Activated B cell treated with CpG ODN at 0.5 μM for 24 hours (primary cell): ENCODE measurements around the gene PRICKLE3. TPM values are rescaled to one million over a fixed set of nuclear protein-coding genes. Genes with fewer than 3 reads are reported as not detected.
A peak's percentile ranks its signal among the peaks of the same experiment; 100 is the strongest.
"Not testable (repeated sequence)": the region's sequence is repeated elsewhere in the genome, so short reads cannot be mapped to it uniquely, and the experiment has no call there.

Experiments
- ATAC-seq: fragments of 200-7000 bp; cut with Tn5 transposase; one replicate; pipeline ENCODE4 v1.10.0; 2021; ENCODE audit warnings: low read depth, mild to moderate bottlenecking, moderate library complexity
- CTCF ChIA-PET: fragments of 350-600 bp; sonication (Branson Sonifier 250); formaldehyde crosslinking; loops from one replicate; lab custom pipeline; 2021; ENCODE audit warnings: antibody characterized with exemption; lab: Charles Lee
- POLR2A ChIA-PET: fragments of 350-600 bp; sonication (Branson Sonifier 250); formaldehyde crosslinking; loops from one replicate; lab custom pipeline; 2021; ENCODE audit warnings: antibody characterized with exemption; lab: Charles Lee
- DNase-seq: peaks from one replicate; pipeline ENCODE4 v3.0.0; 2022
- H3K27ac Mint-ChIP-seq: one replicate; pipeline ENCODE4 v1.8.0; 2020; ENCODE audit warnings: mixed read lengths
- H3K27me3 Mint-ChIP-seq: one replicate; pipeline ENCODE4 v1.8.0; 2021; ENCODE audit warnings: mixed read lengths
- H3K36me3 Mint-ChIP-seq: one replicate; pipeline ENCODE4 v1.8.0; 2021; ENCODE audit warnings: low read depth, mixed read lengths
- H3K4me1 Mint-ChIP-seq: one replicate; pipeline ENCODE4 v1.8.0; 2021; ENCODE audit warnings: mixed read lengths
- H3K4me3 Mint-ChIP-seq: one replicate; pipeline ENCODE4 v1.8.0; 2020; ENCODE audit warnings: mild to moderate bottlenecking, mixed read lengths
- H3K9me3 Mint-ChIP-seq: one replicate; pipeline ENCODE4 v1.8.0; 2020; ENCODE audit warnings: mixed read lengths
- intact Hi-C: fragments of 100-400 bp; cut with micrococcal nuclease; formaldehyde crosslinking; loops from one replicate; pipeline ENCODE4 v1.15.1; 2024
- total RNA-seq: library from RNA; stranded (reverse); gene quantifications from 2 replicates; pipeline ENCODE4 v1.2.3, GENCODE V29; 2022
- TF ChIP-seq, protein P1 (sequence below): fragments of 200-600 bp; IDR thresholded peaks from one replicate; pipeline ENCODE4 v1.8.0; 2022; ENCODE audit warnings: antibody characterized with exemption, mild to moderate bottlenecking

PRICKLE3 gene
- total RNA-seq, 1 donor from 2014 or later, result 11.8 TPM

DNA sequence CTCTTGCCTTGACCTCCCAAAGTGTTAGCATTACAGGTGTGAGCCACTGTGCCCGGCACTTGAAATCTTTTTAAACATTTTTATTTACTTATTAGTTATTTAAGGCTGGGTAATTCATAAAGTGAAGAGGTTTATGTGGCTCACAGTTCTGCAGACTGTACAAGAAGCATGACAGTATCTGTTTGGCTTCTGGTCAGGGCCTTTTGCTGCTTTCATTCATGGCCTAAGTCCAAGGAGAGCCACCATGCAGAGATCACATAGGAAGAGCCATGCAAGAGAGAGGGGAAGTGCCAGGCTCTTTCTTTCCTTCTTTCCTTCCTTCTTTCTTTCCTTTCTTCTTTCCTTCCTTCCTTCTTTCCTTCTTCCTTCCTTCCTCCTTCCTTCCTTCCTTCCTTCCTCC lies 52.4 kb downstream of the PRICKLE3 start:
- POLR2A ChIA-PET, result no interaction called here
- CTCF ChIA-PET, result no interaction called here
- H3K4me3 Mint-ChIP-seq, result no peak overlapping the region

DNA sequence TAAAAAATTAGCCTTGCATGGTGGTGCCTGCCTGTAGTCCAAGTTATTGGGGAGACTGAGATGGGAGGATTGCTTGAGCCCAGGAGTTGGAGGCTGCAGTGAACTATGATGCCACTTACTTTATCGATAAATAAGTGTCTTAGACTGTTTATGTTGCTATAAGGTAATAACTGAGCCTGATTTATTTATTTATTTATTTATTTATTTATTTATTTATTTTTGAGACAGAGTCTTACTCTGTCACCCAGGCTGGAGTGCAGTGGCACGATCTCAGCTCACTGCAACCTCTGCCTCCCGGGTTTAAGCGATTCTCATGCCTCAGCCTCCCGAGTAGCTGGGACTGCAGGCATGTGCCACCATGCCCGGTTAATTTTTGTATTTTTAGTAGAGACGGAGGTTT lies 53.9 kb downstream of the PRICKLE3 start:
- POLR2A ChIA-PET, result interaction anchor here (0.6 kb wide), 1 partner anchor 23 kb away, joined by 3 read pairs; no protein-coding TSS in a partner anchor
- H3K36me3 Mint-ChIP-seq, DNase-seq, intact Hi-C loops, ATAC-seq, H3K27me3 Mint-ChIP-seq, CTCF ChIA-PET, H3K9me3 Mint-ChIP-seq, H3K4me3 Mint-ChIP-seq, H3K4me1 Mint-ChIP-seq, H3K27ac Mint-ChIP-seq: not testable (repeated sequence)

More for the DNA sequence above, 52.4 kb downstream of the PRICKLE3 start:
- intact Hi-C loops, result no loop called here
- TF ChIP-seq, protein P1, sequence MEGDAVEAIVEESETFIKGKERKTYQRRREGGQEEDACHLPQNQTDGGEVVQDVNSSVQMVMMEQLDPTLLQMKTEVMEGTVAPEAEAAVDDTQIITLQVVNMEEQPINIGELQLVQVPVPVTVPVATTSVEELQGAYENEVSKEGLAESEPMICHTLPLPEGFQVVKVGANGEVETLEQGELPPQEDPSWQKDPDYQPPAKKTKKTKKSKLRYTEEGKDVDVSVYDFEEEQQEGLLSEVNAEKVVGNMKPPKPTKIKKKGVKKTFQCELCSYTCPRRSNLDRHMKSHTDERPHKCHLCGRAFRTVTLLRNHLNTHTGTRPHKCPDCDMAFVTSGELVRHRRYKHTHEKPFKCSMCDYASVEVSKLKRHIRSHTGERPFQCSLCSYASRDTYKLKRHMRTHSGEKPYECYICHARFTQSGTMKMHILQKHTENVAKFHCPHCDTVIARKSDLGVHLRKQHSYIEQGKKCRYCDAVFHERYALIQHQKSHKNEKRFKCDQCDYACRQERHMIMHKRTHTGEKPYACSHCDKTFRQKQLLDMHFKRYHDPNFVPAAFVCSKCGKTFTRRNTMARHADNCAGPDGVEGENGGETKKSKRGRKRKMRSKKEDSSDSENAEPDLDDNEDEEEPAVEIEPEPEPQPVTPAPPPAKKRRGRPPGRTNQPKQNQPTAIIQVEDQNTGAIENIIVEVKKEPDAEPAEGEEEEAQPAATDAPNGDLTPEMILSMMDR, result no peak
- DNase-seq (no peak), ATAC-seq (no peak)
- no peaks in the 10 kb centered on the region for H3K27me3 Mint-ChIP-seq
- H3K36me3 Mint-ChIP-seq, result no peaks in the 10 kb centered on the region
- no peaks in the 10 kb centered on the region for H3K9me3 Mint-ChIP-seq
- no peak overlapping the region for H3K27ac Mint-ChIP-seq
- H3K4me1 Mint-ChIP-seq, result peaks cover 6% of the 10 kb centered on the region

DNA sequence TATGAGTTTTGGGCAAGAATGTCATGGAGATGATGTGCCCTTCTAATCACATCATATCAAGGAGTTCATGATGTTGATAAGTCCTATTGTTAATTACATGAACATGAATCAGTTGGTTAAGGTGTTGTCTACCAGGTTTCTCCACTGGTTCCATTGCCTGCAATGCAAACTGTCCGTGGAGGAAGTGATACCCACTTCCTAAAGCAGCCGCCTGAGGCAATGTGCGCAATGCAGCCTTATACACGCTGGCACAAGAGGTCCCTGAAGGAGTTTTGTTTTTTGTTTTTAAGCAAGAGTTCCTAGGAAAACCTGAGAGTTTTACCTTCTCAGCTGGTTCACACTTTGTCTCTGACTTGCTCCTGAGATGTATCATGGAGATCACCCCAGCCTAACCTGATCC lies 56.7 kb downstream of the PRICKLE3 start:
- no peak for DNase-seq
- Mint-ChIP-seq H3K27me3 (no peaks in the 10 kb centered on the region), H3K4me1 (peaks cover 6% of the 10 kb centered on the region), H3K36me3 (no peaks in the 10 kb centered on the region), H3K4me3 (no peak overlapping the region), H3K9me3 (no peaks in the 10 kb centered on the region), H3K27ac (no peak overlapping the region)
- peak; percentile 58 for ATAC-seq
- intact Hi-C loops, result no loop called here
- CTCF ChIA-PET, result no interaction called here
- POLR2A ChIA-PET, result interaction anchor here (1.1 kb wide), 1 partner anchor 27 kb away, joined by 5 read pairs; no protein-coding TSS in a partner anchor
- TF ChIP-seq, protein P1, result no peak

DNA sequence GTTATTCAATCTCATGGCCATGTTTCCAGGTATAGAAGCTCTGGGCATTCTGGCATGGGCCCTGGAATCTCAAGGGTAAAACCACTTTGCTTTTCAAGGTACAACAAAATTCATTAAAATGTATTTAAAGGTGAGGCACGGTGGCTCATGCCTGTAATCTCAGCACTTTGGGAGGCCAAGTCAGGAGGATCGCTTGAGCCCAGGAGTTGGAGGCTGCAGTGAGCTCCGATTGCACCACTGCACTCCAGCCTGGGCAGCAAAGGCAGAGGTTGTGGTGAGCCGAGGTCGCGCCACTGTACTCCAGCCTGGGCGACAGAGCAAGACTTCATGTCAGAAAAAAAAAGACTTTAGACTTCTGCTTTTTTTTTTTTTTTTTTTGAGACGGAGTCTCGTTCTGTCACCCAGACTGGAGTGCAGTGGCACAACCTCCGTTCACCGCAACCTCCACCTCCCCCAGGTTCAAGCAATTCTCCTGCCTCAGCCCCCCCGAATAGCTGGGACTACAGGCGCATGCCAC lies 58.4 kb downstream of the PRICKLE3 start:
- H3K4me3 Mint-ChIP-seq, H3K27me3 Mint-ChIP-seq, DNase-seq, ATAC-seq, H3K9me3 Mint-ChIP-seq, intact Hi-C loops, H3K27ac Mint-ChIP-seq, H3K36me3 Mint-ChIP-seq: not testable (repeated sequence)
- CTCF ChIA-PET, result interaction anchor here (0.6 kb wide), 1 partner anchor 280 kb away, joined by 3 read pairs; no protein-coding TSS in a partner anchor
- peaks cover 15% of the 10 kb centered on the region for H3K4me1 Mint-ChIP-seq
- POLR2A ChIA-PET, result interaction anchor here (0.7 to 2.0 kb wide), 2 partner anchors 15 to 28 kb away, joined by 3 to 5 read pairs; no protein-coding TSS in a partner anchor

Other genes with a start within 250 kb of the PRICKLE3 start
- 76.0 and 78.1 TPM in 2 replicates for gene OTUD5, start 228.8 kb downstream of the PRICKLE3 start, total RNA-seq
- gene KCND1, start 214.5 kb downstream of the PRICKLE3 start, total RNA-seq, result 0.66 and 1.8 TPM in 2 replicates
- 97.3 and 117 TPM in 2 replicates for gene GRIPAP1, start 184.1 kb downstream of the PRICKLE3 start, total RNA-seq
- gene TFE3, start 143.0 kb downstream of the PRICKLE3 start, total RNA-seq, result 31.1 and 33.3 TPM in 2 replicates
- gene CCDC120, start 127.4 kb downstream of the PRICKLE3 start, total RNA-seq, result 7.9 and 8.9 TPM in 2 replicates
- 10.6 and 11.6 TPM in 2 replicates for gene PRAF2, start 112.4 kb downstream of the PRICKLE3 start, total RNA-seq
- gene WDR45, start 106.5 kb downstream of the PRICKLE3 start, total RNA-seq, result 48.8 and 55.8 TPM in 2 replicates
- 18.7 and 19.6 TPM in 2 replicates for gene GPKOW, start 62.6 kb downstream of the PRICKLE3 start, total RNA-seq
- gene MAGIX, start 23.6 kb downstream of the PRICKLE3 start, total RNA-seq, result 1.2 and 1.5 TPM in 2 replicates
- gene PLP2, start 14.5 kb downstream of the PRICKLE3 start, total RNA-seq, result 97.2 and 111 TPM in 2 replicates
- gene SYP, start 13.8 kb upstream of the PRICKLE3 start, total RNA-seq, result 0.82 and 1.6 TPM in 2 replicates
- 2.6 and 3.0 TPM in 2 replicates for gene CACNA1F, start 47.0 kb upstream of the PRICKLE3 start, total RNA-seq
- 26.8 and 31.3 TPM in 2 replicates for gene CCDC22, start 49.1 kb upstream of the PRICKLE3 start, total RNA-seq
- gene FOXP3, start 78.3 kb upstream of the PRICKLE3 start, total RNA-seq, result 0.12 and 0.29 TPM in 2 replicates
- gene PPP1R3F, start 83.4 kb upstream of the PRICKLE3 start, total RNA-seq, result 5.9 and 7.4 TPM in 2 replicates
- not detected in 2 replicates for gene GAGE10, start 117.3 kb upstream of the PRICKLE3 start, total RNA-seq
- not detected in 2 replicates for gene GAGE12J, start 135.7 kb upstream of the PRICKLE3 start, total RNA-seq
- not detected in 2 replicates for gene GAGE13, start 145.2 kb upstream of the PRICKLE3 start, total RNA-seq